Right lobe of liver (tissue), 6 donors: ENCODE results near the gene CALHM2. TPM values are rescaled to one million over a fixed set of nuclear protein-coding genes. Genes with fewer than 3 reads are reported as not detected.

Experiments
- ATAC-seq, 4 donors: fragments of 200-7000 bp; cut with Tn5 transposase; one replicate each; pipeline ENCODE4 v1.9.1; 2020; ENCODE audit warnings: mild to moderate bottlenecking in 4 of 4, moderate library complexity in 4 of 4
- DNase-seq, 3 donors: peaks; one replicate each; pipeline ENCODE4 v3.0.0-alpha.2; 2020
- H3K27ac ChIP-seq, 3 donors: fragments of 200-600 bp; one replicate each; pipeline ENCODE4 v1.8.0; 2022
- H3K27me3 ChIP-seq, 2 donors: fragments of 200-600 bp; one replicate each; pipeline ENCODE4 v1.8.0; 2022
- H3K36me3 ChIP-seq, 4 donors: fragments of 200-600 bp; sonication (generic) in 1 of 4; one replicate each; pipeline versions ENCODE4 v1.5.1 to v1.8.0; 2017 to 2022; ENCODE audit warnings: control low read depth in 1 of 4
- H3K4me1 ChIP-seq, 4 donors: fragments of 200-600 bp; sonication (generic) in 1 of 4; one replicate each; pipeline versions ENCODE4 v1.5.1 to v1.8.0; 2017 to 2022; ENCODE audit warnings: control low read depth in 1 of 4
- H3K4me3 ChIP-seq, 3 donors: fragments of 200-600 bp; one replicate each; pipeline ENCODE4 v1.8.0; 2022
- H3K9me3 ChIP-seq, 4 donors: fragments of 200-600 bp; sonication (generic) in 1 of 4; one replicate each; pipeline versions ENCODE4 v1.5.1 to v1.8.0; 2017 to 2022; ENCODE audit warnings: control low read depth in 1 of 4
- POLR2A ChIP-seq: fragments of 450-650 bp; IDR thresholded peaks from one replicate; pipeline ENCODE4 v1.6.1; 2017; ENCODE audit warnings: antibody characterized with exemption, mild to moderate bottlenecking
- WGBS: methylation state at CpG from one replicate; pipeline ENCODE4 v1.1.6; 2018; ENCODE audit warnings: low coverage, low lambda C conversion rate; ENCODE audit not compliant: insufficient coverage; ENCODE audit errors: missing lambda C conversion rate; 5-methylcytosine and 5-hydroxymethylcytosine counted together
- intact Hi-C, 2 donors: fragments of 100-400 bp; cut with DNase I; formaldehyde crosslinking; loops; one replicate each; pipeline versions ENCODE4 v1.11.2 to v1.14.1; 2022
- total RNA-seq, 6 experiments: library from RNA; depleted of rRNA in 2 of 6; stranded (reverse); fragments of >200 nt in 2 of 6; fragmentation: NEBNext Ultra II Directional in 3 of 6; extraction: Animal tissue kit (Norgen Biotek cat#: 25700) in 3 of 6; gene quantifications; one replicate each; pipeline versions ENCODE4 v1.1.0 to v1.2.4, GENCODE V29; 2016 to 2023
- TF ChIP-seq, protein P1 (sequence below), 4 donors: fragments of 200-600 bp in 3 of 4; fragments of 450-650 bp in 1 of 4; IDR thresholded peaks; one replicate each; pipeline versions ENCODE4 v1.5.1 to v1.8.0; 2016 to 2022; ENCODE audit warnings: antibody characterized with exemption in 4 of 4, mild to moderate bottlenecking in 2 of 4
- donor health status: DM: no; HTN: yes; CAD: no.
- donor health status: DM: no; HTN: no; CAD: no.
- donor health status: DM: no; HTN: no; CAD: no.
- donor health status: DM: no; HTN: yes; CAD: no.
- donor health status: DM: no; HTN: yes; CAD: no.

Gene CALHM2
- total RNA-seq, 6 experiments from 2014 or later: 2.3 to 5.7 (median 3.7) TPM

DNA sequence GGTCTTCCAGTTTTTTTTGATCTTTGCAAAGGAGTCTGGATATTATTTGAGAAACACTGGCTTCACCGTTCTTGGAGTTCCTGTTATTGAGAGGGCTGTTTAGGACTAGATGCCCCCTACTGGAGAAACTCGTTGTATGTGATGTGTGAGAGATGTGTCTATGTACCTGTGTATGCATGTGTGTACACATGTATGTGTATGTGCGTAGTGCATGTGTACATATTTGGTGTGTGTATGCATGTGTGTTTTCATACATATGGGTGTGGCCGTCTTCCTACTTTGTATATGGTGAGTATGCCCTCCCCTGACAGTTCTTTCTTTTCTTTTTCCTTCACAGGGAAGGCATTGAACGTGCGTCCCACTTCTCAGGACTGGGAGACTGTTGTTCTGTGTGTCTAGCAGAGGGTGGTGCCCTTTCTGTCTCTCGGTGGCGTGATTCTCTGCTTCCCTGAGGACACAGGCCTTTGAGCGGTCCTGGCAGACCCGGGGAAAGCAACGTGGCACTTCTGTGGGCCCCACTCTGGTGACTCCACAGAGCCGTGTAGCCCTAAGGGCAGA is 29.9 kb upstream of the CALHM2 start:
- WGBS: 39% methylated on average over 11 of the region's 12 CpGs
- Histone ChIP-seq H3K4me3 (no peak overlapping the region), H3K4me1 (no peaks in the 10 kb centered on the region), H3K9me3 (no peaks in the 10 kb centered on the region), H3K27ac (no peak overlapping the region), H3K36me3 (no peaks in the 10 kb centered on the region), H3K27me3 (no peaks in the 10 kb centered on the region)
- intact Hi-C loops: no loop called here
- ATAC-seq (peak; percentile 64 to 82 (median 74)), DNase-seq (no peak)
- no peak for TF ChIP-seq POLR2A
- TF ChIP-seq, protein P1, sequence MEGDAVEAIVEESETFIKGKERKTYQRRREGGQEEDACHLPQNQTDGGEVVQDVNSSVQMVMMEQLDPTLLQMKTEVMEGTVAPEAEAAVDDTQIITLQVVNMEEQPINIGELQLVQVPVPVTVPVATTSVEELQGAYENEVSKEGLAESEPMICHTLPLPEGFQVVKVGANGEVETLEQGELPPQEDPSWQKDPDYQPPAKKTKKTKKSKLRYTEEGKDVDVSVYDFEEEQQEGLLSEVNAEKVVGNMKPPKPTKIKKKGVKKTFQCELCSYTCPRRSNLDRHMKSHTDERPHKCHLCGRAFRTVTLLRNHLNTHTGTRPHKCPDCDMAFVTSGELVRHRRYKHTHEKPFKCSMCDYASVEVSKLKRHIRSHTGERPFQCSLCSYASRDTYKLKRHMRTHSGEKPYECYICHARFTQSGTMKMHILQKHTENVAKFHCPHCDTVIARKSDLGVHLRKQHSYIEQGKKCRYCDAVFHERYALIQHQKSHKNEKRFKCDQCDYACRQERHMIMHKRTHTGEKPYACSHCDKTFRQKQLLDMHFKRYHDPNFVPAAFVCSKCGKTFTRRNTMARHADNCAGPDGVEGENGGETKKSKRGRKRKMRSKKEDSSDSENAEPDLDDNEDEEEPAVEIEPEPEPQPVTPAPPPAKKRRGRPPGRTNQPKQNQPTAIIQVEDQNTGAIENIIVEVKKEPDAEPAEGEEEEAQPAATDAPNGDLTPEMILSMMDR (IDR thresholded peaks at IDR 0.05): peak; percentile 52 to 62 (median 60)

DNA sequence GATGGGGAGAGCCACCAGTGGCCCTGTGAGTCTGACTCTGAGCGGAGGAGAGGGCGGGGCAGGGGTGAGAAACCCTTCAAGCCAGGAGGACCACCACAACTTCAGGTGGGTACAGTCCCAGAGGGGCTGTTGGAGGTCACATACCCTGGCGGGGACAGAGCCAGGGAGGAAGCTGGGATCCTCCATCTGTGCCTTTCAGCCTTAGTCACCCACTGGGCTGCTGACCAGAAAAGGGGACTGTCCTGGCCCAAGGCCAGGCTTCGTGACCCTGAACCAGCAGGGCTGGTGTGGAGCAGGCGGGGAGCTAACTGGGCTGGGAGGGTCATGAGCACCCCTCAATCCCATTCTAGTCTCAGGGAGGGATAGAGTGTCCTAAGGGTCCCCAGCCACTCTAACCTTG is 28.4 kb upstream of the CALHM2 start:
- ATAC-seq: peak in 1 of 4 donors; percentile 25
- H3K27ac ChIP-seq: no peak overlapping the region

DNA sequence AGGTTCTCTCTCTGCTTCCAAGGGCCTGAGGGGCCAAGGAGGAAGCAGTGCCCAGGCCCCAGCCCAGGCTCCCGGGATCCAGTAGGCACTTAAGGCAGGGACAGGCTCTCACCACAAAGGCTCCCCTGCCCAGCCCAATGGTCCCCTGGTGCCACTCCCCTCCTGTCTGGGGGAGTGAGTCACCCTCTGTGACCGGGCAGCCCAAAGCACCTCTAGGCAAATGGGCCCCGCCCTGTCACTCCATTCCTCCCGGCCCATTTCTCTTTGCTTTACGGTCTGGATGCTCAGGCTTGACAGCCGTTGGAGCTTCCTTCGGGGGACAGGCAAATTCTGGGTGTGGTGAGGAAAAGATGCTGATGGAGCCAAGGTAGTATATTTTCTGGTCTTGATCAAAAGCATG is 27.0 kb upstream of the CALHM2 start, which contains the start of gene CALHM3:
Gene CALHM3, minus strand, starts transcription at position 106 of the 400 bp plus-strand sequence. CDS start 208 bp downstream, outside the sequence.
- Histone ChIP-seq H3K27ac (no peak within 1 kb of the TSS), H3K4me1 (no peaks in the 10 kb centered on the region), H3K4me3 (no peak within 1 kb of the TSS), H3K36me3 (no peaks in the 10 kb centered on the region), H3K9me3 (no peaks in the 10 kb centered on the region), H3K27me3 (no peaks in the 10 kb centered on the region)
- intact Hi-C loops: loop anchor here in 1 of 2 donors (5.0 kb wide), 1 partner anchor 62 kb away; no protein-coding TSS in a partner anchor
- WGBS: 44% methylated on average over 3 of the region's 7 CpGs
- DNase-seq (no peak), ATAC-seq (peak in 1 of 4 donors; percentile 13)
- TF ChIP-seq, protein P1 (IDR thresholded peaks at IDR 0.05): no peak
- TF ChIP-seq POLR2A: no peak

More for the DNA sequence above, 28.4 kb upstream of the CALHM2 start:
- DNase-seq: no peak
- no peaks in the 10 kb centered on the region for H3K27me3 ChIP-seq
- no peaks in the 10 kb centered on the region for H3K4me1 ChIP-seq
- WGBS: 86% methylated on average over 2 of the region's 5 CpGs
- no peaks in the 10 kb centered on the region for H3K9me3 ChIP-seq
- H3K4me3 ChIP-seq: no peak overlapping the region
- no peak for TF ChIP-seq POLR2A
- TF ChIP-seq, protein P1 (IDR thresholded peaks at IDR 0.05): no peak
- H3K36me3 ChIP-seq: no peaks in the 10 kb centered on the region
- intact Hi-C loops: no loop called here

DNA sequence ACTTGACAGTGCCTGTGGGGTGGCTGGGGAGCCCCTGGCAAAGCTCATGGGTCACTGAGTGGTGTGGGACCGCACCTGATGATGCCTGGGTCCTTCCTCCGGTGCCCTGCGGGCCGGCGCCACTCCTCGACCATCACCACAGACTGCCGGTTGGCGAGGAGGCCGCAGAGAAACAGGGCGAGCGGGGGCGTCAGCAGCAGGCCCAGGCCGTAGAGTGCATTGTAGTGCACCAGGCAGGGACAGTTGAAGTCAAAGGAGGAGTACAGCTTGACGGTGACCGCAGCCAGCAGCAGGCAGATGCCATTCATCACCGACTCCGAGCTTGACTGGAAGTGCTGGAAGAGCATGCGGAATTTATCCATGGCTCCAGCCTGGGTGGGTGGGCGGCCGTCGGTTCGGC is 26.5 kb upstream of the CALHM2 start:
- H3K27me3 ChIP-seq: no peaks in the 10 kb centered on the region
- peak in 1 of 4 donors; percentile 13 for ATAC-seq
- no peak overlapping the region for H3K27ac ChIP-seq
- 53% methylated on average over 3 of the region's 22 CpGs for WGBS
- intact Hi-C loops: loop anchor here in 1 of 2 donors (5.0 kb wide), 1 partner anchor 61 kb away; no protein-coding TSS in a partner anchor
- H3K4me1 ChIP-seq: no peaks in the 10 kb centered on the region
- no peak overlapping the region for H3K4me3 ChIP-seq
- H3K9me3 ChIP-seq: no peaks in the 10 kb centered on the region
- no peak for TF ChIP-seq POLR2A
- TF ChIP-seq, protein P1 (IDR thresholded peaks at IDR 0.05): no peak
- H3K36me3 ChIP-seq: no peaks in the 10 kb centered on the region
- DNase-seq: no peak
